CD4-positive, alpha-beta memory T cell (primary cell): ENCODE measurements around the gene OPCML. TPM values are rescaled to one million over a fixed set of nuclear protein-coding genes. Genes with fewer than 3 reads are reported as not detected.

Source experiments
- CTCF ChIA-PET: fragments of 350-600 bp; sonication (Branson Sonifier 250); formaldehyde crosslinking; loops from one replicate; lab custom pipeline; 2021; ENCODE audit warnings: inconsistent platforms; ENCODE audit not compliant: partially characterized antibody; lab: Charles Lee
- POLR2A ChIA-PET: fragments of 350-600 bp; sonication (Branson Sonifier 250); formaldehyde crosslinking; loops from one replicate; lab custom pipeline; 2021; ENCODE audit not compliant: partially characterized antibody; lab: Charles Lee
- DNase-seq, 5 donors: peaks; one replicate each; pipeline versions ENCODE4 v3.0.0 to v3.0.0-alpha.2; 2020 to 2022; ENCODE audit warnings: mixed read lengths in 1 of 5
- H3K27ac ChIP-seq: one replicate; pipeline ENCODE4 v1.7.0; 2013; ENCODE audit warnings: low read depth, low read length
- H3K27me3 ChIP-seq: 2 replicates; pipeline ENCODE4 v1.7.0; 2013; ENCODE audit warnings: mild to moderate bottlenecking, low read length, moderate library complexity; ENCODE audit not compliant: insufficient read depth
- H3K36me3 ChIP-seq: 2 replicates; pipeline ENCODE4 v1.7.0; 2013; ENCODE audit warnings: mild to moderate bottlenecking, low read length, moderate library complexity; ENCODE audit not compliant: insufficient read depth
- H3K4me1 ChIP-seq: 2 replicates; pipeline ENCODE4 v1.7.0; 2013; ENCODE audit warnings: mild to moderate bottlenecking, low read length, moderate library complexity; ENCODE audit not compliant: insufficient read depth
- H3K4me3 ChIP-seq, 2 donors: one replicate each; pipeline ENCODE4 v1.7.0; 2013; ENCODE audit warnings: low read length in 2 of 2, mild to moderate bottlenecking in 1 of 2
- H3K9me3 ChIP-seq, 2 donors: one replicate each; pipeline ENCODE4 v1.7.0; 2013; ENCODE audit warnings: low read length in 2 of 2, control low read depth in 1 of 2; ENCODE audit not compliant: control insufficient read depth in 1 of 2
- H3K27ac Mint-ChIP-seq, 7 donors: one replicate each; pipeline ENCODE4 v1.8.0; 2020 to 2021; ENCODE audit warnings: mixed read lengths in 7 of 7, mild to moderate bottlenecking in 6 of 7, inconsistent platforms in 3 of 7, moderate library complexity in 3 of 7
- H3K27me3 Mint-ChIP-seq, 2 donors: one replicate each; pipeline ENCODE4 v1.8.0; 2020 to 2021; ENCODE audit warnings: mixed read lengths in 2 of 2
- H3K36me3 Mint-ChIP-seq, 2 donors: one replicate each; pipeline ENCODE4 v1.8.0; 2020 to 2021; ENCODE audit warnings: mixed read lengths in 2 of 2, inconsistent platforms in 1 of 2, mild to moderate bottlenecking in 1 of 2
- H3K4me1 Mint-ChIP-seq, 4 donors: one replicate each; pipeline ENCODE4 v1.8.0; 2020 to 2021; ENCODE audit warnings: mixed read lengths in 4 of 4, mild to moderate bottlenecking in 1 of 4
- H3K4me3 Mint-ChIP-seq, 8 donors: one replicate each; pipeline ENCODE4 v1.8.0; 2020 to 2021; ENCODE audit warnings: mixed read lengths in 8 of 8, mild to moderate bottlenecking in 7 of 8, moderate library complexity in 6 of 8, inconsistent platforms in 3 of 8
- H3K9me3 Mint-ChIP-seq, 8 donors: one replicate each; pipeline ENCODE4 v1.8.0; 2020 to 2021; ENCODE audit warnings: mixed read lengths in 8 of 8, mild to moderate bottlenecking in 5 of 8, inconsistent platforms in 3 of 8, moderate library complexity in 1 of 8
- intact Hi-C: fragments of 100-400 bp; cut with micrococcal nuclease; formaldehyde crosslinking; loops from one replicate; pipeline ENCODE4 v1.15.1; 2023
- polyA plus RNA-seq, 2 donors: library from polyadenylated mRNA; unstranded; fragments of 300-500 nt; fragmentation: Illumina TruSeq; gene quantifications; one replicate each; pipeline ENCODE4 v1.2.3, GENCODE V29; 2021
- total RNA-seq, 2 experiments: library from RNA; stranded (reverse); gene quantifications; one replicate each; pipeline ENCODE4 v1.2.3, GENCODE V29; 2021

Gene OPCML
- total and polyA plus RNA-seq, 4 experiments from 2014 or later: not detected

GRCh38 chr11:133147625-133148024 lies 384.7 kb downstream of the OPCML start:
- Histone ChIP-seq H3K9me3 (no peaks in the 10 kb centered on the region), H3K27me3 (no peaks in the 10 kb centered on the region), H3K4me3 (no peak overlapping the region), H3K4me1 (no peaks in the 10 kb centered on the region), H3K36me3 (no peaks in the 10 kb centered on the region), H3K27ac (no peak overlapping the region)
- H3K36me3 Mint-ChIP-seq: no peaks in the 10 kb centered on the region
- peaks cover 0 to 5% (median 0%) of the 10 kb centered on the region in 8 donors for H3K9me3 Mint-ChIP-seq
- no peaks in the 10 kb centered on the region for H3K4me1 Mint-ChIP-seq
- intact Hi-C loops: no loop called here
- DNase-seq: no peak
- POLR2A ChIA-PET: no interaction called here
- no peak overlapping the region for H3K4me3 Mint-ChIP-seq
- H3K27ac Mint-ChIP-seq: no peak overlapping the region
- CTCF ChIA-PET: no interaction called here
- peaks cover 0 to 3% of the 10 kb centered on the region in 2 donors for H3K27me3 Mint-ChIP-seq

- Mint-ChIP-seq H3K27ac (no peak overlapping the region), H3K4me3 (no peak overlapping the region), H3K36me3 (no peaks in the 10 kb centered on the region), H3K27me3 (peaks cover 0 to 3% of the 10 kb centered on the region in 2 donors), H3K9me3 (peaks cover 0 to 5% (median 0%) of the 10 kb centered on the region in 8 donors), H3K4me1 (no peaks in the 10 kb centered on the region)
- H3K27ac ChIP-seq: no peak overlapping the region
- H3K27me3 ChIP-seq: no peaks in the 10 kb centered on the region
- intact Hi-C loops: no loop called here
- ChIA-PET POLR2A (no interaction called here), CTCF (no interaction called here)
- no peaks in the 10 kb centered on the region for H3K4me1 ChIP-seq
- no peaks in the 10 kb centered on the region for H3K36me3 ChIP-seq
- no peak overlapping the region for H3K4me3 ChIP-seq
- H3K9me3 ChIP-seq: no peaks in the 10 kb centered on the region
- no peak for DNase-seq
These were observed 385.5 kb downstream of the OPCML start for GRCh38 chr11:133146697-133147306.

- Histone ChIP-seq H3K4me3 (no peak overlapping the region), H3K27ac (no peak overlapping the region), H3K4me1 (no peaks in the 10 kb centered on the region), H3K9me3 (no peaks in the 10 kb centered on the region), H3K27me3 (no peaks in the 10 kb centered on the region), H3K36me3 (no peaks in the 10 kb centered on the region)
- ChIA-PET POLR2A (no interaction called here), CTCF (no interaction called here)
- peaks cover 0 to 1% (median 0%) of the 10 kb centered on the region in 4 donors for H3K4me1 Mint-ChIP-seq
- no peak overlapping the region for H3K4me3 Mint-ChIP-seq
- intact Hi-C loops: no loop called here
- H3K27ac Mint-ChIP-seq: no peak overlapping the region
- no peaks in the 10 kb centered on the region for H3K36me3 Mint-ChIP-seq
- no peak for DNase-seq
- H3K27me3 Mint-ChIP-seq: peaks cover 3 to 5% of the 10 kb centered on the region in 2 donors
- peaks cover 0 to 4% (median 0%) of the 10 kb centered on the region in 8 donors for H3K9me3 Mint-ChIP-seq
These were observed 394.4 kb downstream of the OPCML start for GRCh38 chr11:133137939-133138338.

- Mint-ChIP-seq H3K9me3 (peaks cover 0 to 4% (median 0%) of the 10 kb centered on the region in 8 donors), H3K4me3 (no peak overlapping the region), H3K36me3 (no peaks in the 10 kb centered on the region), H3K4me1 (peaks cover 0 to 1% (median 0%) of the 10 kb centered on the region in 4 donors), H3K27ac (no peak overlapping the region), H3K27me3 (peaks cover 3 to 5% of the 10 kb centered on the region in 2 donors)
- CTCF ChIA-PET: no interaction called here
- intact Hi-C loops: no loop called here
- H3K36me3 ChIP-seq: no peaks in the 10 kb centered on the region
- no peak overlapping the region for H3K4me3 ChIP-seq
- H3K4me1 ChIP-seq: no peaks in the 10 kb centered on the region
- H3K27me3 ChIP-seq: no peaks in the 10 kb centered on the region
- DNase-seq: no peak
- H3K27ac ChIP-seq: no peak overlapping the region
- no peaks in the 10 kb centered on the region for H3K9me3 ChIP-seq
- POLR2A ChIA-PET: no interaction called here
These were observed 395.0 kb downstream of the OPCML start for GRCh38 chr11:133137270-133137669.

GRCh38 chr11:133136376-133136775 lies 395.9 kb downstream of the OPCML start:
- no peaks in the 10 kb centered on the region for H3K36me3 ChIP-seq
- H3K4me1 ChIP-seq: no peaks in the 10 kb centered on the region
- DNase-seq: no peak
- Mint-ChIP-seq H3K27me3 (peaks cover 2 to 5% of the 10 kb centered on the region in 2 donors), H3K27ac (no peak overlapping the region), H3K4me3 (no peak overlapping the region), H3K9me3 (peaks cover 0 to 3% (median 0%) of the 10 kb centered on the region in 8 donors), H3K4me1 (peaks cover 0 to 1% (median 0%) of the 10 kb centered on the region in 4 donors), H3K36me3 (no peaks in the 10 kb centered on the region)
- no peak overlapping the region for H3K4me3 ChIP-seq
- no peaks in the 10 kb centered on the region for H3K9me3 ChIP-seq
- H3K27ac ChIP-seq: no peak overlapping the region
- intact Hi-C loops: no loop called here
- ChIA-PET POLR2A (no interaction called here), CTCF (no interaction called here)
- H3K27me3 ChIP-seq: no peaks in the 10 kb centered on the region

- ChIA-PET POLR2A (no interaction called here), CTCF (interaction anchor here (0.7 to 2.2 kb wide), 7 partner anchors 9 to 701 kb away, joined by 3 to 10 read pairs (median 3); no protein-coding TSS in a partner anchor)
- Mint-ChIP-seq H3K27me3 (peaks cover 1 to 5% of the 10 kb centered on the region in 2 donors), H3K4me1 (peaks cover 0 to 1% (median 0%) of the 10 kb centered on the region in 4 donors), H3K4me3 (no peak overlapping the region), H3K9me3 (peaks cover 0 to 2% (median 0%) of the 10 kb centered on the region in 8 donors), H3K36me3 (no peaks in the 10 kb centered on the region), H3K27ac (no peak overlapping the region)
- Histone ChIP-seq H3K9me3 (no peaks in the 10 kb centered on the region), H3K4me3 (no peak overlapping the region), H3K27me3 (no peaks in the 10 kb centered on the region), H3K27ac (no peak overlapping the region), H3K4me1 (no peaks in the 10 kb centered on the region), H3K36me3 (no peaks in the 10 kb centered on the region)
- intact Hi-C loops: no loop called here
- peak in 3 of 5 donors; percentile 0 to 12 (median 9) for DNase-seq
These were observed 397.8 kb downstream of the OPCML start for GRCh38 chr11:133134314-133135173.

GRCh38 chr11:133133606-133134005 lies 398.7 kb downstream of the OPCML start:
- Mint-ChIP-seq H3K9me3 (peaks cover 0 to 4% (median 0%) of the 10 kb centered on the region in 8 donors), H3K36me3 (no peaks in the 10 kb centered on the region), H3K4me1 (peaks cover 0 to 1% (median 0%) of the 10 kb centered on the region in 4 donors), H3K27ac (no peak overlapping the region), H3K4me3 (no peak overlapping the region), H3K27me3 (peaks cover 1 to 5% of the 10 kb centered on the region in 2 donors)
- H3K27ac ChIP-seq: no peak overlapping the region
- no peaks in the 10 kb centered on the region for H3K27me3 ChIP-seq
- no peaks in the 10 kb centered on the region for H3K9me3 ChIP-seq
- H3K4me3 ChIP-seq: no peak overlapping the region
- no peak for DNase-seq
- H3K4me1 ChIP-seq: no peaks in the 10 kb centered on the region
- POLR2A ChIA-PET: no interaction called here
- intact Hi-C loops: no loop called here
- no peaks in the 10 kb centered on the region for H3K36me3 ChIP-seq
- CTCF ChIA-PET: interaction anchor here (1.6 to 2.2 kb wide), 2 partner anchors 13 to 701 kb away, joined by 10 read pairs; no protein-coding TSS in a partner anchor
